CD4-positive, alpha-beta T cell treated with Interferon gamma for 1 hour (primary cell): Measurements from ENCODE around the gene TNS1.
"Not testable (repeated sequence)": the region's sequence is repeated elsewhere in the genome, so short reads cannot be mapped to it uniquely, and the experiment has no call there.

Source experiments
- DNase-seq: peaks from one replicate; pipeline ENCODE4 v3.0.0-alpha.2; 2020

TNS1 gene

GRCh38 chr2:217825469-217826235, 177.1 kb downstream of the TNS1 start:
- no peak for DNase-seq

- DNase-seq = no peak
These were observed 178.6 kb downstream of the TNS1 start for GRCh38 chr2:217824223-217824622.

GRCh38 chr2:217823626-217824025, 179.2 kb downstream of the TNS1 start:
- DNase-seq = no peak

GRCh38 chr2:217822296-217823252, 180.2 kb downstream of the TNS1 start:
- DNase-seq = no peak

DNA sequence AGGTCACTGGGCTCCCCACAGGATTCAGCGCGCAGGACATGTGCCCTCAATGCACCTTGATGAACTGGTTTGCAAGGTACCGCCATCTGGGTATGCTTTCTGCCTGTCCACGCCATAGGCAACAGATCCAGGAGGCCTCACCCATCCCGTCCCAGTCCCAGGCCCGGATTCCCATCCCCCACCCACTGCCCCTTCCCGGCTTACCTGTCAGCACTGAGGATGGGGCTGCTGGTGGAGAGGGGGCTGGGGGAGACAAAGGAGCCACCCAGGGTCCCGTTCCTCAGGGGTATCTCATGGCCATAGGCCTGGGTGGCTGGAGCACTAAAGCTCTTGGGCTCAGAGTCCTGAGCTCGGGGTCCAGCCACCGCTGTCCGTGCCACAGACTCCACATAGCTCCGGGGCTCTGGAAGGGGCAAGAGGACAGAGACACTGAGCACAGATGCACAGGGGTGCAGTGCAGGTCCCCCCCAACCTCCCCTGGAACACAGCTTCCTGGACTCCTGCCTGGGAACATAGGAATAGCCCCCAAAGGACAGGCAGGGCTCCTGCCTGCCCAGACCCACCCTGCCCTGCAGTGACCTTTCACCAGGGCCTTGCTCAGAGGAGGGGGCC, 181.2 kb downstream of the TNS1 start:
- no peak for DNase-seq

- no peak for DNase-seq
These were observed 181.9 kb downstream of the TNS1 start for GRCh38 chr2:217820904-217821303.

DNA sequence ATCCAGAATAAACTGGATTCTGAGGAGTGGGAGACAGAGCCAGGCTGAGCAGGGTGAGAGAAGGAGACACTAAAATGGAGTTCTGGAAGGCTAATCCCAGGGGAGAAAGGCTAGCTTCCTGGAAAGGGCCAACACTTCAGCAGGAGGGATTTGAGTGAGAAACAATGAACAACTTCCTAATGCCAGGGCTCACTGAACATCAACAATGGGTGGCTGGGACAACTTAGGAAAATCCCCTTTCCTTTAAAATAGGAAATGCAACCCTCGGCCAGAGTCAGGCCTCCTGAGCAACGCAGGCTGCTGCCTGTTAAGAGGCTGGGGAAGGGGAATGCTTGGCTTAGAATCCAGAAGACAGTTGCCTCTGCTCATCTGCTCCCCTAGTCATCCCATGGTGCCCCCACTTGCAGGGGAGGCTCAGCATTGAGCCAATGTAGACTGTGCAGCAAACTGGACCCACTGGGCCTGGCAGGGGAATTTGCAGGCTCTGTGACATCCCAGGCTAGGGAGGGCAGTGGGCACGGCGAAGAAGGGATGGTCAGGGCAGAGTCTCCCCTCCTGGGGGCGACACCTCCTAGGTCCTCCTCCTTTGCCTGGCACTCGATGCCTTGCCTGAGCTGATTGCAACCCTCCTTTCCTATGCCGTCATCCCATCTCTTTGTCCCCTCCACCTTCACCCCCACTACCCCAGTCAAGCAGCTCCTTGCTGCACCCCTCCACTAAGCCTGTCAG, 182.5 kb downstream of the TNS1 start:
- no peak for DNase-seq

- DNase-seq = no peak
These were observed 184.4 kb downstream of the TNS1 start for GRCh38 chr2:217818293-217818850.

GRCh38 chr2:217817466-217818292, 185.1 kb downstream of the TNS1 start:
- no peak for DNase-seq

- no peak for DNase-seq
These were observed 186.4 kb downstream of the TNS1 start for GRCh38 chr2:217816396-217816869.

GRCh38 chr2:217813828-217814227, 189.0 kb downstream of the TNS1 start:
- no peak for DNase-seq

DNA sequence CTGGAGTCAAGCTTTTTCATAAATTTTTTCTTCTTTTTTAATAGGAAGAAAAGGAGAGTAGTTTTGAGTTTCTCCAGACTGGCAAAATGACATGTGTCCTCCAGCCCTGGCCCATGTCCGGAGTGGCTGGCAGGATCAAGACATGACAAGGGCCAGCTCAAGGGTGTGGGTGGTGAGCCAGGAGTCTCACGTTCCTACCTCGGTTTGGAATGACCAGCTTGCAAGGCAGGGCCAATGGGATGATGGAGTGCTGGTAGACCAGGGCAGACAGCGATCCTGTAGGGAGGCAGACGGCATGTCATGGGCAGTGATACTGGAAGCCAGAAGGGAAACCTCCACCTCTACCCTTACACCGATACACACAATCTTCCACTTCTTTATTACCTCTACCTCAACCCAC, 190.6 kb downstream of the TNS1 start:
- DNase-seq = no peak

DNA sequence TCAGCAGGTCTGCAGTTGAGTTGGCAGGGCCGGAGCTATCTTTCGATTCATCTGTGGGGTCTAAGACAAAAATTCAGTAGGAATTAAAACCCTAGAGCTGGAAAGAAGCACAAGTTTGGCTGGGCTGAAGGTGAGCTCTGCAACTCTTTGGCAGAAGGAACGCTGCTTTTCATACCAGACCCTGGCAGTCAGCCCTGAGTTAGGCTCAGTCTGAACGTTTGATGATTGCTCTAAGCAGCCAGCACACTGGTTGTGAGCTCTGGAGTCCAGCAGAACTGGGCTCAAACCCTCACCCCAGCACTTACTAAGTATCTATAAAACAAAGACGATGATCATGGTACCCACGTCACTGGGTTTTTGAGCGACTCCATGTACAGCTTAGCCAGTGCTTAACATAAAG, 192.5 kb downstream of the TNS1 start:
- DNase-seq = no peak

GRCh38 chr2:217809736-217810135, 193.1 kb downstream of the TNS1 start:
- DNase-seq = no peak

DNA sequence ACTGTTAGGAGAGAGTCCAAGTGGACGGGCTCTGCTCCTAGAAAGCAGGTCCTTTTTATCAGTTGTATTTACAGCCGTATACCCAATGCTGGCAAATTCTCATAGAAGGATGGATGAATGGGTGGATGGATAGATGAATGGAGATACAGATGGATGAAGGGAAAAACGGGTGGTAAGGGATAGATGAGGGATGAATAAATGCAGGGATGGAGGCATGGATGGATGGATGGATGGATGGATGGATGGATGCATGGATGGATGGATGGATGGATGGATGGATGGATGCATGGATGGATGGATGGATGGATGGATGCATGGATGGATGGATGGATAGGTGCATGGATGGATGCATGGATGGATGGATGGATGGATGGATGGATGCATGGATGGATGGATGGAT, 193.8 kb downstream of the TNS1 start:
- not testable (repeated sequence) for DNase-seq

GRCh38 chr2:217808326-217808725, 194.5 kb downstream of the TNS1 start:
- DNase-seq = no peak

DNA sequence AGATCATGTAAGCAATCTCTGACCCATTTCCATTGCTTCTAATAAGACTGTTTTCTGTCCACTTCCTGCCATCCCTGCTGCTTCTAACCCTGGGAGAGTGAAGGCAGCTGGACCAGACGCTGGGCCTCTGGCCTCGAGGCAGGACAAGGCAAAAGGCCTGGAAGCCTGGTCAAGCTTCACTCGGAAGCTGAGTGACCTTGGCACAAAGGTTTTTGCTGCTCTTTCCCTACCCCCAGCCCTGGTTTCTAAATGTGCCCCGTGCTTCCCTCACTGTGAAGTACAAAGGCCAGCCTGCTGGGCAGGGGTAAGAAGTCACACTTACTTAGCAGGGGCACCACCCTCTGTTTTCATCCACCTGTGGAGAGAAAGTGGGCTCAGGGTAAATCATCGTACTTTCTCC, 195.0 kb downstream of the TNS1 start:
- DNase-seq = no peak

GRCh38 chr2:217807025-217807424, 195.8 kb downstream of the TNS1 start:
- DNase-seq = no peak

- no peak for DNase-seq
These were observed 196.4 kb downstream of the TNS1 start for GRCh38 chr2:217806482-217806765.

DNA sequence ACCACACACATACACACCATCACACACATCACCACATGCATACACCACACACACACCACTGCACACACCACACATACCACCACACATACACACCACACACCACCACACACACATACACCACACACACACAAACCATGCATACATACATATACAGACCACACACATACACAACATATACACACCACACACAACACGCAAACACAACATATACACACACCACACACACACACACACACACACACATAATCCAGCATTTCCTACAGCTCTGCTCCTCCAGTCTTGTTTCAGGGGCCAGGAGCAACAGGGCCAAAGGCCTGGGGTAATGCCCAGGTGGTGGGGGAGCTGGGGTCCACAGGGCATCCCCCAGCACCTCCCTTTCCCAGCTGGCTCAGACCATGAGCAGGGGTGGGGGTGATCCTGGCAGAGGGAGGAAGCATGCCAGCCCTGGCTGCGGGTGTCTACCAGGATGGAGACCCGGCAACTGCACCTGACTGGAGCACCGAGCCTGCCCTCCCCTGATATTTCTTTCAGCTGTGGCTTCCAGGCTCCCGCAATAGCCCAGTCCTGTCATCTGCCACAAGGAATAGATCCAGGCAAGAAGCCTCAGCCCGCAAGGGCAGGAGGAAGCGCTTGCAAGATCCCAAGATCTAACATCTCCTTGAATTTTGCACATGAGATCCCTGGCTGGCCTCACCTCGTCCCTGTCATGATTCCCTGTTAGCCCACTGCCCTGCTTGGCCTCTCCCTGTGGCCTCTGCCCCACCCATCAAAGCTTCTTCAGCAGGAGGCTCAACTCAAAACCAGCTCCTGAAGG, 196.9 kb downstream of the TNS1 start:
- no peak for DNase-seq
